Stomach smooth muscle (tissue), 2 donors: Measurements from ENCODE around the gene ULK1.
"Not testable (repeated sequence)": the region's sequence is repeated elsewhere in the genome, so short reads cannot be mapped to it uniquely, and the experiment has no call there.

ENCODE experiments used
- H3K27ac ChIP-seq: one replicate; pipeline ENCODE4 v1.7.0; 2013; ENCODE audit warnings: mild to moderate bottlenecking, low read length, inconsistent platforms
- H3K27me3 ChIP-seq, 2 donors: one replicate each; pipeline ENCODE4 v1.7.0; 2013; ENCODE audit warnings: low read length in 2 of 2; ENCODE audit not compliant: insufficient read depth in 2 of 2, control insufficient read depth in 1 of 2
- H3K36me3 ChIP-seq, 2 donors: one replicate each; pipeline ENCODE4 v1.7.0; 2013; ENCODE audit warnings: low read length in 2 of 2; ENCODE audit not compliant: control insufficient read depth in 2 of 2, insufficient read depth in 2 of 2
- H3K4me1 ChIP-seq: one replicate; pipeline ENCODE4 v1.7.0; 2013; ENCODE audit warnings: low read length; ENCODE audit not compliant: control insufficient read depth, insufficient read depth
- H3K4me3 ChIP-seq, 2 donors: one replicate each; pipeline ENCODE4 v1.7.0; 2013; ENCODE audit warnings: low read length in 2 of 2
- H3K9ac ChIP-seq, 2 donors: one replicate each; pipeline ENCODE4 v1.7.0; 2013; ENCODE audit warnings: low read length in 2 of 2, mild to moderate bottlenecking in 1 of 2
- H3K9me3 ChIP-seq, 2 donors: one replicate each; pipeline ENCODE4 v1.7.0; 2013; ENCODE audit warnings: low read length in 2 of 2; ENCODE audit not compliant: control insufficient read depth in 2 of 2
- donor health status: healthy.
- donor health status: Pancreatic carcinoma.

Gene ULK1

GRCh38 chr12:131948713-131949430, 54.5 kb downstream of the ULK1 start:
- not testable (repeated sequence) for H3K36me3 ChIP-seq, H3K27me3 ChIP-seq, H3K9me3 ChIP-seq, H3K4me1 ChIP-seq
- Histone ChIP-seq H3K9ac (peak overlapping the region; percentile 39 to 51), H3K27ac (peak overlapping the region; percentile 46), H3K4me3 (peak overlapping the region; percentile 59 to 73)

GRCh38 chr12:131949431-131950181, 55.2 kb downstream of the ULK1 start, which contains the start of gene EP400:
EP400 (plus strand) TSS chr12:131949942; CDS start chr12:131960620, 10,678 bp downstream.
- no peaks in the 10 kb centered on the region for H3K36me3 ChIP-seq
- H3K9ac ChIP-seq: peak within 1 kb of the TSS; percentile 75 to 82
- peaks cover 7% of the 10 kb centered on the region for H3K4me1 ChIP-seq
- H3K4me3 ChIP-seq: peak within 1 kb of the TSS; percentile 60 to 85
- H3K27me3 ChIP-seq: no peaks in the 10 kb centered on the region
- peak within 1 kb of the TSS; percentile 55 for H3K27ac ChIP-seq
- H3K9me3 ChIP-seq: no peaks in the 10 kb centered on the region

DNA sequence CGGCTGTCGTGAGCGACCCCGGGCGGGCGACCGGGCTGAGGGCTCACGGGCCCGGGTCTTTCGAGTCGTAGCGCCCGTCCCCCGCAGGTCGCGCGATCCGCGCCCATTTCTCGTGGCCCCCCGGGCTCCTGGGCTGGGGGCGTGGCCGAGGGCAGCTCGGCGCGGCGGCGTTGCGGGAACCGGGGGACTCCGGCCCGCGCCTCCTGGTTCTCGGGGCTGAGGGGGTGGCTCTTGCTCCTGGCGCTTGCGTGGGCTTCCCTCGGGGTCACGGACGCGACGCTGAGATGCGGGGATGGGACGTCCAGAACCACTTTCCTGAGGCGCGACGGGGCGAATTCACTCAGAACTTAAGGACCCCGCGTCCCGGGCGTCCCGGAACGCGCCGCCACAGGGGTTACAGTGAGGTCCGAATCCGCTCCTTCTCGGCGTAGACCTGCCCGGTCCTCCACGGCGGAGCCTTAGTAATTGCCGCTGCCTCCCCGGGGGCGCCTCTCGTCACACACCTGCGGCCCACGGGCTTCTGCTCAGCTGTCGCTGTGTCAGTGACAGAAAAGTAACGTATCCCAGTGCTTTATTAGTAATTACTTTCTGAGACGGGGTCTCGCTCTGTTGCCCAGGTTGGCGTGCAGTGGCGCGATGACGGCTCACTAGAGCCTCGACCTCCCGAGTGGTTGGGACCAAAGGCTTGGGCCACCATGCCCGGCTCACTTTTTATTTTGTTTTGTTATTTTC, 55.9 kb downstream of the ULK1 start:
- no peaks in the 10 kb centered on the region for H3K27me3 ChIP-seq
- peak overlapping the region; percentile 55 for H3K27ac ChIP-seq
- H3K4me3 ChIP-seq: peak overlapping the region; percentile 60 to 85
- H3K4me1 ChIP-seq: peaks cover 7% of the 10 kb centered on the region
- no peaks in the 10 kb centered on the region for H3K36me3 ChIP-seq
- peak overlapping the region; percentile 75 to 82 for H3K9ac ChIP-seq
- no peaks in the 10 kb centered on the region for H3K9me3 ChIP-seq

GRCh38 chr12:131953810-131954209, 59.4 kb downstream of the ULK1 start:
- not testable (repeated sequence) for H3K4me3 ChIP-seq, H3K27ac ChIP-seq, H3K27me3 ChIP-seq, H3K9ac ChIP-seq, H3K36me3 ChIP-seq, H3K9me3 ChIP-seq
- H3K4me1 ChIP-seq: peaks cover 12% of the 10 kb centered on the region

- not testable (repeated sequence) for H3K4me3 ChIP-seq, H3K27ac ChIP-seq, H3K27me3 ChIP-seq, H3K36me3 ChIP-seq, H3K9ac ChIP-seq, H3K9me3 ChIP-seq
- peaks cover 16% of the 10 kb centered on the region for H3K4me1 ChIP-seq
These were observed 60.0 kb downstream of the ULK1 start for GRCh38 chr12:131954460-131954859.

DNA sequence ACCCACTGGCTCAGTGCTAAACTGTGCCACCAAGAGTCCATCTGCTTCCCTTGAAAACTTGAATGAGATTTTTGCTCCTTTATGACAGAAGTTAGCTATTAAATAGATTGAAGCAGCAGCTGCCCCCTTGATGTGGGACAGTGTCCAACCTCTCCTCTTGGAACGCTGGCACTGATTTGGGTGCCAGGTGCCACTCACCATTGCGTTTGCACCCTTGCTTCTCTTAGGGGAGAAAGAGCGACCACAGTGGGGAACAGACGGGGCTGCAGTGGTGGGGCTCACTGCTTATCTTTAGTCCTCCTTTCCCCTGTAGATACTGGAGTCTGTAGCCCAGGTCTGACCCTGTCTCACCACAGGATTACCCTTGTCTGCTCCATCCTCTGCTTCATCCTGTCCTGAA, 64.7 kb downstream of the ULK1 start:
- Histone ChIP-seq H3K4me1 (peaks cover 13% of the 10 kb centered on the region), H3K36me3 (peaks cover 6 to 8% of the 10 kb centered on the region in 2 donors), H3K27me3 (no peaks in the 10 kb centered on the region), H3K9me3 (no peaks in the 10 kb centered on the region), H3K4me3 (no peak overlapping the region), H3K27ac (no peak overlapping the region), H3K9ac (peak overlapping the region in 1 of 2 donors; percentile 29)

DNA sequence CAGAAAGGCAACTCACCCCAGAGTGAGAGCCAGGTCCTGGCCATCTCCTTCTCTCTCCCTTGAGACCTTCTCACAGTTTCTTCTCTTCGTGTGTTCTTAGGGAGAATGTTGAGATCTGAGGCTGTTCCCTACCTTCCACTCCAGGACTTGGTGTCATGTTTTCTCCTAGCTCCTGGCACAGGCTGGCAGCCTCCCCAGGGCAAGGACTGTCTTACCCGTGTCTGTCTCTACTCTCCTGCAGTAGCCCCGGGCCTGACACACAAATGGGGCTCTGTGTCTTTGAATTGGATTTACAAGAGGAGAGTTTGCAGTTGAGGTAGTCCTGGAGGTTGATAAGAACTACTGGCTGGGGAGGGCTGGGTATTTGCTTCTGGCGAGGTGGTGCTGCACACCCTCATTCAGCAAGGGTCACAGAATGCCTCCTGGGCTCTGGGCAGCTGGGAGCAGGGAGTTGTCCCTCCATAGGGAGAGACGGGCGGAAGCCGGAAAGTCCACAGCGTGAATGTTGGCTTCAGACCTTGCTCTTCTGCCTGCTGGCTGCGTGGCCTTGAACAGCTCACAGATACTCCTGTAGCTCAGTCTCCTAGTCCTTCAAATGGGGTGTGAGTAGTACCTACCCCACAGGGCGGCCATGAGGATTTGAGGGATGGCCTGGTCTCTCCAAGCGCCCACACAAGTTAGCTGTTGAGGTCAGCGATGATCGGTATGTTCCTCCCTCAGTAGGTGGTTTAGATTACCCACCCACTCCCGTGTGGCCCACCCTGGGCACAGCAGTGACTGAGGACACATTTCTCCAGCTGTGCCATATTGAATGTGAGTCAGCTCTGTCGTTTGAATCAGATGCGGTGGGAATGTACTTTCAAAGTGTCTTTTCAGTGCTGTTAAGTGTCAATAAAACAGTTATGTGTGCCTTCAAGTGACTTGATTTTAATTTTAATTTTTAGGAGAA, 65.5 kb downstream of the ULK1 start:
- peaks cover 6 to 8% of the 10 kb centered on the region in 2 donors for H3K36me3 ChIP-seq
- H3K27ac ChIP-seq: no peak overlapping the region
- peak overlapping the region in 1 of 2 donors; percentile 29 for H3K9ac ChIP-seq
- no peak overlapping the region for H3K4me3 ChIP-seq
- H3K9me3 ChIP-seq: no peaks in the 10 kb centered on the region
- peaks cover 13% of the 10 kb centered on the region for H3K4me1 ChIP-seq
- no peaks in the 10 kb centered on the region for H3K27me3 ChIP-seq

GRCh38 chr12:131960590-131961325, 66.3 kb downstream of the ULK1 start:
- H3K27me3 ChIP-seq, H3K4me3 ChIP-seq, H3K36me3 ChIP-seq, H3K9ac ChIP-seq, H3K27ac ChIP-seq, H3K9me3 ChIP-seq: not testable (repeated sequence)
- H3K4me1 ChIP-seq: peaks cover 13% of the 10 kb centered on the region

DNA sequence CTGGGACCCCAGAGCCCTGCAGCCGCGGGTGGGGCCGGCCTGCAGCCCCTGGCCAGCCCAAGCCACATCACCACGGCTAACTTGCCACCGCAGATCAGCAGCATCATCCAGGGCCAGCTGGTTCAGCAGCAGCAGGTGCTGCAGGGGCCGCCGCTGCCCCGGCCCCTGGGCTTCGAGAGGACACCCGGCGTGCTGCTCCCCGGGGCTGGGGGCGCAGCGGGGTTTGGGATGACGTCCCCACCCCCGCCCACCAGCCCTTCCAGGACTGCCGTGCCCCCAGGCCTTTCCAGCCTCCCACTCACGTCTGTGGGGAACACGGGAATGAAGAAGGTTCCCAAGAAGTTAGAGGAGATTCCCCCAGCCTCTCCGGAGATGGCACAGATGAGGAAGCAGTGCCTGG, 66.9 kb downstream of the ULK1 start:
- H3K27me3 ChIP-seq, H3K36me3 ChIP-seq, H3K9ac ChIP-seq, H3K27ac ChIP-seq, H3K4me3 ChIP-seq, H3K9me3 ChIP-seq: not testable (repeated sequence)
- peaks cover 13% of the 10 kb centered on the region for H3K4me1 ChIP-seq
